ENCODE data around the gene WDR5.

WDR5 gene

GRCh38 chr9:134145262-134145661 lies 9.4 kb downstream of the WDR5 start:
- no peaks in the 10 kb centered on the region for H3K27me3 Mint-ChIP-seq
- H3K36me3 Mint-ChIP-seq (ENCODE audit: low read depth) = peaks cover 65% of the 10 kb centered on the region
- no peaks in the 10 kb centered on the region for H3K9me3 Mint-ChIP-seq
- H3K4me3 Mint-ChIP-seq = no peak overlapping the region
- H3K4me1 Mint-ChIP-seq (ENCODE audit: low read depth) = no peaks in the 10 kb centered on the region
- H3K27ac Mint-ChIP-seq = no peak overlapping the region

- H3K36me3 Mint-ChIP-seq (ENCODE audit: low read depth) = peaks cover 62% of the 10 kb centered on the region
- no peak overlapping the region for H3K27ac Mint-ChIP-seq
- H3K27me3 Mint-ChIP-seq = no peaks in the 10 kb centered on the region
- no peaks in the 10 kb centered on the region for H3K4me1 Mint-ChIP-seq (ENCODE audit: low read depth)
- H3K9me3 Mint-ChIP-seq = no peaks in the 10 kb centered on the region
- H3K4me3 Mint-ChIP-seq = no peak overlapping the region
Measured at GRCh38 chr9:134146774-134147493, 11.1 kb downstream of the WDR5 start.

- no peaks in the 10 kb centered on the region for H3K27me3 Mint-ChIP-seq
- H3K36me3 Mint-ChIP-seq (ENCODE audit: low read depth) = peaks cover 60% of the 10 kb centered on the region
- H3K4me3 Mint-ChIP-seq = no peak overlapping the region
- H3K9me3 Mint-ChIP-seq = no peaks in the 10 kb centered on the region
- no peaks in the 10 kb centered on the region for H3K4me1 Mint-ChIP-seq (ENCODE audit: low read depth)
- H3K27ac Mint-ChIP-seq = peak overlapping the region; percentile 36
Measured at GRCh38 chr9:134149380-134149779, 13.5 kb downstream of the WDR5 start.

GRCh38 chr9:134150557-134151214 lies 14.8 kb downstream of the WDR5 start:
- Mint-ChIP-seq H3K4me1 (ENCODE audit: low read depth) (no peaks in the 10 kb centered on the region), H3K27ac (no peak overlapping the region), H3K9me3 (no peaks in the 10 kb centered on the region), H3K4me3 (no peak overlapping the region), H3K27me3 (no peaks in the 10 kb centered on the region), H3K36me3 (ENCODE audit: low read depth) (peaks cover 60% of the 10 kb centered on the region)

GRCh38 chr9:134152022-134152448 lies 16.2 kb downstream of the WDR5 start:
- H3K36me3 Mint-ChIP-seq (ENCODE audit: low read depth) = peaks cover 62% of the 10 kb centered on the region
- no peaks in the 10 kb centered on the region for H3K9me3 Mint-ChIP-seq
- H3K27me3 Mint-ChIP-seq = no peaks in the 10 kb centered on the region
- no peaks in the 10 kb centered on the region for H3K4me1 Mint-ChIP-seq (ENCODE audit: low read depth)
- no peak overlapping the region for H3K4me3 Mint-ChIP-seq
- no peak overlapping the region for H3K27ac Mint-ChIP-seq

- H3K27me3 Mint-ChIP-seq = no peaks in the 10 kb centered on the region
- H3K4me3 Mint-ChIP-seq = no peak overlapping the region
- no peaks in the 10 kb centered on the region for H3K9me3 Mint-ChIP-seq
- peaks cover 60% of the 10 kb centered on the region for H3K36me3 Mint-ChIP-seq (ENCODE audit: low read depth)
- no peaks in the 10 kb centered on the region for H3K4me1 Mint-ChIP-seq (ENCODE audit: low read depth)
- H3K27ac Mint-ChIP-seq = no peak overlapping the region
Measured at GRCh38 chr9:134152488-134152887, 16.6 kb downstream of the WDR5 start.

GRCh38 chr9:134153450-134153849 lies 17.6 kb downstream of the WDR5 start:
- H3K9me3 Mint-ChIP-seq = no peaks in the 10 kb centered on the region

GRCh38 chr9:134154262-134154701 lies 18.4 kb downstream of the WDR5 start:
- Mint-ChIP-seq H3K4me1 (ENCODE audit: low read depth) (no peaks in the 10 kb centered on the region), H3K27me3 (no peaks in the 10 kb centered on the region), H3K4me3 (no peak overlapping the region), H3K9me3 (no peaks in the 10 kb centered on the region), H3K27ac (no peak overlapping the region), H3K36me3 (ENCODE audit: low read depth) (peaks cover 58% of the 10 kb centered on the region)

More at GRCh38 chr9:134153450-134153849, 17.6 kb downstream of the WDR5 start:
- no peak overlapping the region for H3K4me3 Mint-ChIP-seq
- H3K27ac Mint-ChIP-seq = no peak overlapping the region
- H3K4me1 Mint-ChIP-seq (ENCODE audit: low read depth) = no peaks in the 10 kb centered on the region
- no peaks in the 10 kb centered on the region for H3K27me3 Mint-ChIP-seq
- peaks cover 62% of the 10 kb centered on the region for H3K36me3 Mint-ChIP-seq (ENCODE audit: low read depth)

- Mint-ChIP-seq H3K4me1 (ENCODE audit: low read depth) (no peaks in the 10 kb centered on the region), H3K27me3 (no peaks in the 10 kb centered on the region), H3K36me3 (ENCODE audit: low read depth) (peaks cover 55% of the 10 kb centered on the region), H3K9me3 (no peaks in the 10 kb centered on the region), H3K4me3 (no peak overlapping the region), H3K27ac (no peak overlapping the region)
Measured at GRCh38 chr9:134155812-134156377, 20.0 kb downstream of the WDR5 start.

- Mint-ChIP-seq H3K27me3 (no peaks in the 10 kb centered on the region), H3K27ac (no peak overlapping the region), H3K9me3 (no peaks in the 10 kb centered on the region), H3K4me1 (ENCODE audit: low read depth) (no peaks in the 10 kb centered on the region), H3K36me3 (ENCODE audit: low read depth) (peaks cover 48% of the 10 kb centered on the region), H3K4me3 (no peak overlapping the region)
Measured at GRCh38 chr9:134156564-134157377, 20.9 kb downstream of the WDR5 start.

GRCh38 chr9:134157378-134157885 lies 21.6 kb downstream of the WDR5 start:
- no peaks in the 10 kb centered on the region for H3K27me3 Mint-ChIP-seq

GRCh38 chr9:134158242-134158641 lies 22.4 kb downstream of the WDR5 start:
- H3K4me3 Mint-ChIP-seq = no peak overlapping the region
- no peaks in the 10 kb centered on the region for H3K27me3 Mint-ChIP-seq
- peaks cover 9% of the 10 kb centered on the region for H3K4me1 Mint-ChIP-seq (ENCODE audit: low read depth)
- H3K9me3 Mint-ChIP-seq = no peaks in the 10 kb centered on the region
- H3K27ac Mint-ChIP-seq = no peak overlapping the region
- H3K36me3 Mint-ChIP-seq (ENCODE audit: low read depth) = peaks cover 35% of the 10 kb centered on the region

More at GRCh38 chr9:134157378-134157885, 21.6 kb downstream of the WDR5 start:
- Mint-ChIP-seq H3K4me1 (ENCODE audit: low read depth) (peaks cover 5% of the 10 kb centered on the region), H3K4me3 (no peak overlapping the region), H3K27ac (no peak overlapping the region), H3K36me3 (ENCODE audit: low read depth) (peaks cover 41% of the 10 kb centered on the region), H3K9me3 (no peaks in the 10 kb centered on the region)

GRCh38 chr9:134158753-134159392 lies 23.0 kb downstream of the WDR5 start:
- Mint-ChIP-seq H3K4me3 (no peak overlapping the region), H3K27ac (no peak overlapping the region), H3K9me3 (no peaks in the 10 kb centered on the region), H3K27me3 (no peaks in the 10 kb centered on the region), H3K4me1 (ENCODE audit: low read depth) (peaks cover 9% of the 10 kb centered on the region), H3K36me3 (ENCODE audit: low read depth) (peaks cover 35% of the 10 kb centered on the region)

GRCh38 chr9:134159566-134160245 lies 23.8 kb downstream of the WDR5 start:
- Mint-ChIP-seq H3K27me3 (no peaks in the 10 kb centered on the region), H3K9me3 (no peaks in the 10 kb centered on the region), H3K4me1 (ENCODE audit: low read depth) (peaks cover 9% of the 10 kb centered on the region), H3K4me3 (no peak overlapping the region), H3K27ac (no peak overlapping the region), H3K36me3 (ENCODE audit: low read depth) (peaks cover 35% of the 10 kb centered on the region)

All from stimulated activated naive CD8-positive, alpha-beta T cell treated with anti-CD3 and anti-CD28 coated beads, Interleukin-15, Interleukin-2, amounts not matched to agents 100 ng/mL and 50 ng/mL, for 24 hours (primary cell).